ENCODE results near the gene TBC1D14.
A peak's percentile ranks its signal among the peaks of the same experiment; 100 is the strongest.

TBC1D14 gene

DNA sequence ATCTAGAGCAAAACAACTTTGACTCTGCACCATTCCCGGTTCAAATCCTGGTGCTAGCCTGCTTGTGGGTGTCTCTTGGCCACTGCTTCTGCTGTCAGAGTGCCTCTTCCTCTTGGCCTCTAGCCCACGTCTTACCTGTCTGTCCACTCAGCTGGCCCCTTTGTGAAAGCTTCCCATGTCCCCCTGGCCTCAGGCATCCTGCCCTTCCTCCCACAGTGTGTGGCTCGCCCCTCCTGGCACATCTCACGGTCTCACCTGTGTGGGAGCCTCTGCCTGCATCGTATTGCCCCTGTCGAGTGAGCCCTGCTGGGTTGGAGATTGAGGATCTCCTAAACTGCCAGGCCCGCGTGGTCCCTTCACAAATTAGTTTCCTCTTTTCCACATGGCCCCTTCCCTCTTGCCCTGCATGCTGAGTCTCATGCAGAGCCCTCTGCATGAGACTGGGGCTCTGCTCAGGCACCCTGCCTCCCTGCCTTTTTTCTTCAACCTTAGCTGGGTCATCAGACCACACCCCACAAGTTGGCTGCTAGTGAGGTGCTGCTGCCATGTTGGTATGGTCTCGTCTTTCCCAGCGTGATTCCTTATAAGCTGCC is 79.8 kb downstream of the TBC1D14 start:
- peaks cover 6% of the 10 kb centered on the region for H3K36me3 Mint-ChIP-seq (ENCODE audit: low read depth)
- DNase-seq (no peak), ATAC-seq (no peak)
- peak overlapping the region; percentile 27 for H3K4me3 Mint-ChIP-seq
- H3K27me3 Mint-ChIP-seq: no peaks in the 10 kb centered on the region
- H3K27ac Mint-ChIP-seq: no peak overlapping the region
- H3K4me1 Mint-ChIP-seq: peaks cover 73% of the 10 kb centered on the region
- no peaks in the 10 kb centered on the region for H3K9me3 Mint-ChIP-seq

DNA sequence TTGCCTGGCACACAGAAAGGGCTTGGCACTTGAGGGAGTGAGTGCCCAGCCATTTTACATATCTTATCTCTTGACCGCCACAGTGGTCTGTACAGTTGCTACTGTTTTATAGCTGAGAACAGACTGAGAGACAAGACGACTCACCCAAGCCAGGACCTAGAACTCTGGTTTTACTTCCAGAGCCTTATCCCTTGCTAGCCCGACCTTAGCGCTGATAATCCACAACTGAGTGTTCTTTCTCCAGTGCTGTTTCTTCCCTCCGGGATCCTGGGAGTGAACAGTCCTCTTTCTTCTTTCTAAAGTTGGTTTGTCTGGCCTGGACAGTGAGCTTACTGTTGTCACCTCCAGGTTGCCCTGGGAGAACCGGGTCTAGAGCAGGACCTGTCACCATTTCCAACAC is 81.0 kb downstream of the TBC1D14 start:
- Mint-ChIP-seq H3K9me3 (no peaks in the 10 kb centered on the region), H3K4me3 (no peak overlapping the region), H3K4me1 (peaks cover 62% of the 10 kb centered on the region), H3K27me3 (no peaks in the 10 kb centered on the region), H3K27ac (no peak overlapping the region), H3K36me3 (ENCODE audit: low read depth) (peaks cover 14% of the 10 kb centered on the region)
- no peak for DNase-seq
- ATAC-seq: no peak

DNA sequence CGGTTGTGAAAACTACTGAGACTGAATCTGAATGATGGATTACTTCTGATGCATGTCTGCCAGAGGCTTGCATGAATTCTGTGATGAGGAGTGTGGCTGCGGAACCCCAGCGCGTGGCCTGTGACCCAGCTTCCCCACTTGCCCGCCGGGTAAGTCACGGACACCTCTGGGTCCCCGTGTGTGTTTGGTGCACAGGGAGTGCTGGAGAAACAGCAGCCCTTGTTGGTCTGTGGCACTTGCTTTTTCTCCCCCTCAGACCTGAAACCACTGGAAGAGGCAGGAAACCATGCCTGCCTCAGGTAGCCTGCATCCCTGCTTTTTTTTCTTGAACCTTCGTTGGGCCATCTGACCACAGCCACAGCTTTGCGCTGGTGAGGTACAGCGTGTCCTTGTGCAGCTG is 81.6 kb downstream of the TBC1D14 start:
- DNase-seq (no peak), ATAC-seq (no peak)
- peaks cover 56% of the 10 kb centered on the region for H3K4me1 Mint-ChIP-seq
- H3K27ac Mint-ChIP-seq: peak overlapping the region; percentile 62
- no peak overlapping the region for H3K4me3 Mint-ChIP-seq
- peaks cover 16% of the 10 kb centered on the region for H3K36me3 Mint-ChIP-seq (ENCODE audit: low read depth)
- H3K9me3 Mint-ChIP-seq: no peaks in the 10 kb centered on the region
- H3K27me3 Mint-ChIP-seq: no peaks in the 10 kb centered on the region

DNA sequence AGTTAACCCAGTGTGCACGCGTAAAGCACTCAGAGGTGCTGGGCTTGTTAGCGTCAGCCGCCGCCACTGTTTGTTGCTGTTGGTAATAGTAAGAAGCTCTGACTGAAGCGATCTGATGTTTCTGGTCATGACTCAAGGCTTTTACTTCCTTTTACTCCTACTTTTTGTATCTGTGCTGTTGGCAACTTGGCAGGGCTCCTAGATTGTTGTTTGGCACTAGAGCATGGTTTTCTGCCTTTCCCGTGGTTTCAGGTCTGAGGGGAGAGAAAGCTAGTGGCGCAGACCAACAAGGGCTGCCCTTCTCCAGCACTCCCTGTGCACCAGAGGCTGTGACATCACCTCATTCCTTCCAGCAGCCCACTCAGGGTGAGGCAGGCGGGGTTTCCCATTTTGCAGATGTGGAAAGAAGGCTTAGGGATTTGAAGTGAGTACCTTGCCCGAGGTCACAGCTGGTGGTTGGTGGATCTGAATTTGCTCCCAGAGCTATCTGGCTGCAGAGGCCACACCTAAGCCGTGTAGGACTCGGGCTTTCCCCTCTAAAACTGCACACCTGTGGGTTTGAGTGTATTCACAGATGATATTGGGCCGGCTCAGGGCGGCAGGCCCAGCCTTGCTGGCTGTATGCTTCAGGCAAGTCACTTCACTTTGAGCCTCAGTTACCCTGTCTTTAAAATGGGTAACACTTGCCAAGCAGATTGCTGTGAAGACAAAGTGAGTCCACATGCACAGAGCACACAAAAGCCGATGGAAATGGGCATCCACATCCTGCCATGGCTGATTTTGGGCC is 82.3 kb downstream of the TBC1D14 start:
- Mint-ChIP-seq H3K27me3 (no peaks in the 10 kb centered on the region), H3K27ac (no peak overlapping the region), H3K9me3 (no peaks in the 10 kb centered on the region), H3K4me3 (no peak overlapping the region), H3K36me3 (ENCODE audit: low read depth) (peaks cover 17% of the 10 kb centered on the region), H3K4me1 (peaks cover 52% of the 10 kb centered on the region)
- ATAC-seq: no peak
- DNase-seq: no peak

DNA sequence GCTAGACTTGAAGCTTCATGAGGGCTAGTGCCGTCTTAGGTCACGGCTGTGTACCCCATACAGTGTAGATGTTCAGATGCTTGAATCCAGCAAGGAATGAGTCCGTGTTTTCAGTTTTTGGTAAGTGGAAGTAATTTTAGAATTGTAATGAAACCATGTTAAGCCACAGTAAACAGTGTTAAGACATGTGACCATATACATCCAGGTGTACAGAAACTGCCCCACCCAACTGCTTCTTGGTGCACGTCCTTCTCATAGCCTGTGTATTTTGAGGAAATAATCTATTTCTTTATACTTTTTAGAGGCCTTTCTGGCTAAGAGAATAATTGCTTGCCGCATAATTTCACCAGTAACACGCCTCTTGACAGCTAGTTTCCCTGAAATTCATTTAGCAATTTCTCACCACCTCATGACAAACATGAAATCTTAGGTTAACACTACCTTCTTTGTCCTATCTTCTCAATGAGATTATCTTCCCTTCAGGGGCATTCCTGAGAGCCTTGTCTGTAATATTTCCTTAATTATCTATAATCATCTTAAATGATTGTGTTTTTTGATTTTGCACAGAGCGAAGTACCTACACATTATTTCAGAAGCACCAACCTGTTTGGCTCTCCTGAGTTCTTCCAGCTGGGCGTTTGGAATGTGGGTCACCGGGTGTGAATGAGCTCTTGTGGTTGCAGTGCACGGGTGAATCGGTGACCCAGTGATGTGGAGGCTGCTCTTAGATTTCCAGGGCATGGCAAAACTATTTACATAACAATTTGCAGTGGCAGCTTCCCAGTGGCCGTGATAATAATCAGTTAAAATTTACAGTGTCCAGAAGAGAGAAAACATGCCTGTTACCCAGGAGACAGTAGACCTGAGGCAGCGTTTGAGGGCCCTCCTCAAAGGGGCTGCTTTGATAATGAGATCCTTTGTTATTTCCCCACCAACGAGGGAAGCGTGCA is 83.4 kb downstream of the TBC1D14 start:
- H3K36me3 Mint-ChIP-seq (ENCODE audit: low read depth): peaks cover 20% of the 10 kb centered on the region
- no peak overlapping the region for H3K27ac Mint-ChIP-seq
- no peak overlapping the region for H3K4me3 Mint-ChIP-seq
- no peaks in the 10 kb centered on the region for H3K27me3 Mint-ChIP-seq
- peaks cover 46% of the 10 kb centered on the region for H3K4me1 Mint-ChIP-seq
- ATAC-seq (no peak), DNase-seq (no peak)
- no peaks in the 10 kb centered on the region for H3K9me3 Mint-ChIP-seq

DNA sequence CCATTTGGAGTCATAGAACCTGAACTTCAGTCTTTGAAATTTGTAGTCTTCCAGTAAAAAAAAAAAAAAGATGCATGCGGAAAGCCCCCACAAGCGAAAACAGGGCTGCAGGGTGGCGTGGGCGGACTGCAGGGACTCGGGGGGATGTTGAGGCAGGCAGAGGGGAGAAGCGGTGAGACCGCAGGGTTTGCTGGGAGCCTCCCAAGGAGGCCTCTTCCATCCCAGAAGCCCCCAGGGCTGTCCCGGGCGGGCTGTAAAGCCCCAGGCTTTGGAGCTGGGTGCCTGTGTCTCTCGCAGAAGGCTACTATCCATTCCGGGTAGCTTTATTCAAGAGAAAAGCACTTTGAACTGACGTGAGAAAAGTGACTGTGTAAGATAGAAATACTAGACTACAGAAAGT is 86.9 kb downstream of the TBC1D14 start:
- peaks cover 38% of the 10 kb centered on the region for H3K36me3 Mint-ChIP-seq (ENCODE audit: low read depth)
- peaks cover 16% of the 10 kb centered on the region for H3K4me1 Mint-ChIP-seq
- no peak overlapping the region for H3K4me3 Mint-ChIP-seq
- no peak overlapping the region for H3K27ac Mint-ChIP-seq
- ATAC-seq: no peak
- DNase-seq: no peak
- no peaks in the 10 kb centered on the region for H3K9me3 Mint-ChIP-seq
- no peaks in the 10 kb centered on the region for H3K27me3 Mint-ChIP-seq

DNA sequence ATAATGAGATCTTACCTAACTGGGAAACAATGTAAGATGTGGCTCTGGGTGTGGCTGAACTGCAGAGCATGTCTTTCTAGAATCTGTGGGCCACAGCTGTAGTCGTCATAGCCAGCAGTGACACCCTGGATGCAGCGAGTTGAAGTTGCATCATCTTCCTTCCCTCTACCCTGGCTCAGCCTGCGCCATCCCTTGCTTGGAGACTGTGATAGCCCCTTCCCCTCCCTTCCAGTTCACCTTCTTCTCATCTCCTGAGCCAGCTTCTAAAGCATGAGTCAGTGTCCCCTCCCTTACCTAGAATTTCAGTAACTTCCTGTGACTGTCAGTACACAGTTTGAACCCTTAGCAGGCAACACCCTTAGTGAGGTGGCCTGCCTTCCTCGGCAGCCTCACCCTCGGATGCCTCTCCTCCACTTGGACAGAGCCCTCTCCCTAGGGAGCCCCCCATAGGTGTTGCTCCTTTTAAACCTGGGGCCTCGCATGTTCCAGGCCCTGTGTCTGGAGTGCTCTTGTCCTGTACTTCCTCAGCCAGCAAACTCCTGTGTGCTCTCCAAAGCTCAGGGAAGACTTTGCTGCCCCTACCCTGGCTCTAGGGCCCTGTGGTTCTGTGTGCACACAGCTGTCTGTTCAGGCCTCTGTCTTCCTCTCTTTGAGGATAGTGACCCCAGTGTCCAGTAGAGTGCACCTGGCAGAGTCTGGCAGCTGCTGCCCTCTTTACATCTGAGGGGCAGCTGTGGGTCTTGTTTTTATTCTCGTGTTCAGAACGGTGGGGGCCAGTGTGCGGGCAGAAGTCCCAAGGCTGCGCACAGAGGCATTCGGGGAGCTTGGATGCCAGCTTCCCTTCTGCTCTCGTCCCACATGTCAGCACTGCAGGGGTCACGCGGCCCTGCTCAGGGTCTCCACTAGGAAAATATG is 89.8 kb downstream of the TBC1D14 start:
- ATAC-seq: no peak
- DNase-seq: no peak
- H3K4me1 Mint-ChIP-seq: peaks cover 3% of the 10 kb centered on the region
- peaks cover 47% of the 10 kb centered on the region for H3K36me3 Mint-ChIP-seq (ENCODE audit: low read depth)
- H3K9me3 Mint-ChIP-seq: no peaks in the 10 kb centered on the region
- peak overlapping the region; percentile 37 for H3K27ac Mint-ChIP-seq
- no peaks in the 10 kb centered on the region for H3K27me3 Mint-ChIP-seq
- H3K4me3 Mint-ChIP-seq: no peak overlapping the region

DNA sequence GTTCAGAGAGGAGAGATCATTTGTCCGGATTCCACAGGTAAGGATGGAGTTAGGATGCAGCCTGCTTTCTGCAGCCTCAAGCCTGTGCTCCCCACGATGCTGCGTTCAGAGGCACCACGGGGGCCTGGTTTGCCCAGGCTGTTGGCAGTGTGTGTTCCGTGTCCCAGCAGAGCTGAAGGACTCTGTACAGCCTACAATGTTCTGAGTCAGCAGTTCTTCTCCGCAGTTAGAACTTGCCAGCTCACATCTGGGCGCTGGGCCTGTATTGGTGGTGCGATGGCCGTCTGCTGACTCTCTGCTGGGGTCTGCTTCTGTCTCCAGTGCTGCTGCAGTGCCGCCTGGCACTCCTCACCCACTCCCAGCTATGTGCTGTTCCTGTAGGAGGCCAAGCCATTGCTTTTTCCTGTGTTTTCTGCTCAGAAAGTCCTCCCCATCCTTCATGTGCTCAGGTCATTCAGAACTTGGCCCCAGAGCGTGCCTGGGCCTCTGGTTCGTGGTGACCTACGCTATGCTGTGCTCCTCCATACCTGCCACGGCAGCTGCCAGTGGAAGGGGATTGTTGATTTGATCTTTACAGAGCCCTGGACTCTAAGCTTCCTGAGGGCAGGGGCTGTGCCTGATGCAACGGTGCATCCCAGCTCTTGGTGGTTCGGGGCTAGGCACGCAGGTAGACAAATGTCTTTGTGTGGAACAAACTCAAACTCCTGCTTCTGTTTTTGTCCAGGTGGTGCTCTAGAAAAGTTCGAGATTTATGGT is 91.0 kb downstream of the TBC1D14 start:
- Mint-ChIP-seq H3K36me3 (ENCODE audit: low read depth) (peaks cover 41% of the 10 kb centered on the region), H3K27me3 (no peaks in the 10 kb centered on the region), H3K4me1 (peaks cover 3% of the 10 kb centered on the region), H3K4me3 (no peak overlapping the region), H3K27ac (no peak overlapping the region), H3K9me3 (no peaks in the 10 kb centered on the region)
- no peak for DNase-seq
- no peak for ATAC-seq

DNA sequence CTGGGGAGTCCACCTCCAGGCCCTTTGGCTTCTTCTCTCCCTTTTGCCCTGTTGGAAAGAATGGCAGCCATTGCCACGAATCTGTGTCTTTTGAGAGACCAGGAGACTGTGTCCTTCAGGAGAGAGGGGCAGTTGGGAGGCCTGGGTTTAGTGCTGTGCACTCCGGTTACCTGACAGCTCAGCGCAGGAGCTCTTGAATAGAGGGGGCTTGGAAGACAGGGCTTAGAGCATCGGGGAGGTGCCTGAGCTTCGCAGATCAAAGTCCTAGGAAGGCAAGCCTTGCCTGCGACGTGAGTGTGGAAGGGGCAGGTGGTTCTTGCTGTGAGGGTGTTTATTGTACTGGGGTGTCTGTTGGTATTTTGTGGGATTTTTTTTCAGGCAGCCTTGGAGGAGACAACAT is 91.6 kb downstream of the TBC1D14 start:
- H3K36me3 Mint-ChIP-seq (ENCODE audit: low read depth): peaks cover 39% of the 10 kb centered on the region
- DNase-seq (no peak), ATAC-seq (no peak)
- H3K9me3 Mint-ChIP-seq: no peaks in the 10 kb centered on the region
- no peaks in the 10 kb centered on the region for H3K27me3 Mint-ChIP-seq
- no peak overlapping the region for H3K4me3 Mint-ChIP-seq
- H3K4me1 Mint-ChIP-seq: peaks cover 3% of the 10 kb centered on the region
- no peak overlapping the region for H3K27ac Mint-ChIP-seq

DNA sequence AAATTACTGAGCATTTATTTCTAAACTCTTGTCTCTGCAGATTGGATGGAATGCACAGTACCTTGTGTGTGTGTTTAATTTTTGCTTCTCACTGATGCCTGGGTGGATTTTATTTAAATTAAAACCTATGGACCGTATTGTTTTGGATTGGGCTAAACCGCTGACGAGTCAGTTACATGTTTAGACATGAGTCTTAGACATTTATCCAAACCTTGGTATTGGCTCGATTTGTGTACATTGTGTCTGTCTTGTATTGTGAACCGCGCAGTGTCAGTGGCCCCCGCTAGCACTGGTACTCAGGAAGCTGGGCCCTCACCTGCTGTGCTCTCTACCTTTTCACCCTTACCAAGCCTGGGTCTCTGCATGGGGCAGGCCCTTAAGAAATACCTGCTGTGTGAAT is 92.7 kb downstream of the TBC1D14 start:
- DNase-seq: no peak
- no peak overlapping the region for H3K4me3 Mint-ChIP-seq
- peaks cover 40% of the 10 kb centered on the region for H3K36me3 Mint-ChIP-seq (ENCODE audit: low read depth)
- no peak overlapping the region for H3K27ac Mint-ChIP-seq
- ATAC-seq: no peak
- H3K4me1 Mint-ChIP-seq: peaks cover 3% of the 10 kb centered on the region
- no peaks in the 10 kb centered on the region for H3K9me3 Mint-ChIP-seq
- H3K27me3 Mint-ChIP-seq: no peaks in the 10 kb centered on the region

DNA sequence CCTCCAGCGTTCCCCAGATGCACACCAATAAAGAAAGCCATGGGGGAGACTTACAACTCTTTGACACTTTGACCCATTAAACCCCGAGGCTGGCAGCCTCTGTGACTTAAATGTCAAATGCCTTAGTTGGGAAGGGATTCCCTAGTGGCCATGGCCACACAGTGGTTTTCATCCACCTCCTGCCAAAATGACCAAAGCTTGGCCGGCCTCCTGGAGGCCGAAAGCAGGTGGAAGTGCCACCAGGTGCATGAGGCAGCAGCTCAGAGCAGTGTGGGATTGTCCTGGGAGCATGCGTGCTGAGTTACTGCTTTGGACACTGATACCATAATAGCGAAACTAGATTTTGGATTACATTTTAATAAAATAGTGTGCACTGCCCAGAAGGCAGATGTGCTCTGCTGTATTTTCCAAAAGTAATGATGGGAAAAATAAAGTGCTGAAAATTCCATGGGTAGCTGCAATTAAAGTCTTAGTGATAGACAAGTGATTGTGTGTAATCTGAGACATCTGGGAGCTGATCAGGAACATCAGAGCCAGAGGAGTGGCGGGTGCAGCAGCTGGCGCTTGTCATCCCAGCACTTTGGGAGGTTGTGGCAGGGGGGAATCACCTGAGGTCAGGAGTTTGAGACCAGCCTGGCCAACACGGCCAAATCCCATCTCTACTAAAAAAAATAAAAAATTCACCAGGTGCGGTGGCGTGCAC is 93.7 kb downstream of the TBC1D14 start:
- no peak for ATAC-seq
- Mint-ChIP-seq H3K9me3 (no peaks in the 10 kb centered on the region), H3K4me1 (peaks cover 3% of the 10 kb centered on the region), H3K27ac (no peak overlapping the region), H3K36me3 (ENCODE audit: low read depth) (peaks cover 40% of the 10 kb centered on the region), H3K4me3 (no peak overlapping the region), H3K27me3 (no peaks in the 10 kb centered on the region)
- DNase-seq: no peak

DNA sequence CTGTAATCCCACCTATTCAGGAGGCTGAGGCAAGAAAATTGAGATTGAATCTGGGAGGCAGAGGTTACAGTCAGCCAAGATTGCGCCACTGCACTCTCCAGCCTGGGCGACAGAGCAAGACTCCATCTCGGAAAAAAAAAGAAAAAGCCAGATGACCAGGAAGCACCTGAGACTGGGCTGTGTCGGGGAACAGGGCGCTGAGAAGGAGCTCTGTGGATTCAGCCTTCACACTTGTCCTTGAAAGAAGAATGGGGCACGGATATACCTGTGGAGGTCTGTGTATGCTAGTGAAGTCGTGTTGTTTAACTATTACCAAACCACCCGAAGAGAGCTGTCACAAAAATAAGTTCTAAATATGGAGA is 94.2 kb downstream of the TBC1D14 start:
- no peak for ATAC-seq
- no peak overlapping the region for H3K4me3 Mint-ChIP-seq
- H3K9me3 Mint-ChIP-seq: no peaks in the 10 kb centered on the region
- peaks cover 42% of the 10 kb centered on the region for H3K36me3 Mint-ChIP-seq (ENCODE audit: low read depth)
- H3K27ac Mint-ChIP-seq: no peak overlapping the region
- H3K27me3 Mint-ChIP-seq: no peaks in the 10 kb centered on the region
- DNase-seq: no peak
- peaks cover 3% of the 10 kb centered on the region for H3K4me1 Mint-ChIP-seq

DNA sequence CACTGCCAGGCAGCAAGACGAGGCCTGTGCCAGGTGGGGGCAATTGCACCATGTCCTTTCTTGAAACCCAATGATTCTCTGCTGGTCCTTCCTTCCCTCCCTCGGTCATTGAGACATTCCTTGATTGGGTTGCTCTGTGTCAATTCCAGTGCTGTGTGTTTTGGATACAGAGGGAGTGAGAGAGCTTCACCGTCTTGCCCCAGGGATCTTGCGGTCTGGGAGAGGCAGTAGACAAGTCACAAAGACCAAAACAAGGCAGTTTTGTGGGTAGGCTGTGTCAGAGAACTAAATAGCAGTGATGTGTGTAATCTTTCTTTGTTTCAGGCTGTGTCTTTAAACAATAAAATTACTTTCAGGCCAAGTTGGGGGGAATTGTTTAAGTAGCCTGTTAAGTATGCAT is 94.7 kb downstream of the TBC1D14 start:
- no peak overlapping the region for H3K27ac Mint-ChIP-seq
- no peaks in the 10 kb centered on the region for H3K27me3 Mint-ChIP-seq
- no peak overlapping the region for H3K4me3 Mint-ChIP-seq
- peaks cover 42% of the 10 kb centered on the region for H3K36me3 Mint-ChIP-seq (ENCODE audit: low read depth)
- DNase-seq (no peak), ATAC-seq (no peak)
- peaks cover under 1% of the 10 kb centered on the region for H3K4me1 Mint-ChIP-seq
- no peaks in the 10 kb centered on the region for H3K9me3 Mint-ChIP-seq

Measured in activated naive CD8-positive, alpha-beta T cell treated with anti-CD3 and anti-CD28 coated beads, Interleukin-2, amount 50 U/mL, for 24 hours (primary cell).